WTC11 (cell line): ENCODE results near the gene TMEM151A. TPM values are rescaled to one million over a fixed set of nuclear protein-coding genes. Genes with fewer than 3 reads are reported as not detected.
"Not testable (repeated sequence)": the region's sequence is repeated elsewhere in the genome, so short reads cannot be mapped to it uniquely, and the experiment has no call there.

Experiments
- ATAC-seq: fragments of 200-7000 bp; cut with Tn5 transposase; 2 replicates; pipeline ENCODE4 v1.10.0; 2021; ENCODE audit warnings: mild to moderate bottlenecking, moderate library complexity
- CTCF ChIA-PET: fragments of 300-600 bp; sonication (Branson Sonifier 250); formaldehyde crosslinking; loops from one replicate; lab custom pipeline; 2021; ENCODE audit warnings: antibody characterized with exemption; lab: Charles Lee
- POLR2A ChIA-PET: fragments of 350-600 bp; sonication (Branson Sonifier 250); formaldehyde crosslinking; loops from one replicate; lab custom pipeline; 2021; ENCODE audit warnings: antibody characterized with exemption; lab: Charles Lee
- DNase-seq: peaks from one replicate; pipeline ENCODE4 v3.0.0; 2021; ENCODE audit warnings: low spot score
- H3K27ac Mint-ChIP-seq: 2 replicates; pipeline ENCODE4 v1.8.0; 2021; ENCODE audit warnings: mixed read lengths
- H3K27me3 Mint-ChIP-seq: 2 replicates; pipeline ENCODE4 v1.8.0; 2021; ENCODE audit warnings: low read depth, mild to moderate bottlenecking, moderate library complexity, mixed read lengths
- H3K36me3 Mint-ChIP-seq: 2 replicates; pipeline ENCODE4 v1.8.0; 2021; ENCODE audit warnings: mixed read lengths
- H3K4me1 Mint-ChIP-seq: 2 replicates; pipeline ENCODE4 v1.8.0; 2022; ENCODE audit warnings: mixed read lengths
- H3K4me3 Mint-ChIP-seq: 2 replicates; pipeline ENCODE4 v1.8.0; 2021; ENCODE audit warnings: mild to moderate bottlenecking, moderate library complexity, mixed read lengths
- H3K9me3 Mint-ChIP-seq: 2 replicates; pipeline ENCODE4 v1.8.0; 2021; ENCODE audit warnings: mixed read lengths
- GRHL2 ChIP-seq: fragments of 250-450 bp; sonication (Bioruptor Pico); IDR thresholded peaks from 2 replicates; pipeline ENCODE4 v1.8.0; 2022; ENCODE audit warnings: mild to moderate bottlenecking, moderate library complexity; ENCODE audit not compliant: insufficient replicate concordance, severe bottlenecking
- IRF1 ChIP-seq: sonication (generic); formaldehyde crosslinking; IDR thresholded peaks from 2 replicates; pipeline ENCODE4 v1.8.0; 2023; ENCODE audit warnings: missing genetic modification reagents
- JUN ChIP-seq: sonication (generic); formaldehyde crosslinking; IDR thresholded peaks from 2 replicates; pipeline ENCODE4 v1.8.0; 2023; ENCODE audit warnings: mild to moderate bottlenecking, missing genetic modification reagents
- MAX ChIP-seq: sonication (generic); formaldehyde crosslinking; IDR thresholded peaks from 2 replicates; pipeline ENCODE4 v1.8.0; 2022; ENCODE audit warnings: mild to moderate bottlenecking, missing genetic modification reagents
- MLX ChIP-seq: sonication (generic); formaldehyde crosslinking; IDR thresholded peaks from 2 replicates; pipeline ENCODE4 v1.8.1; 2023; ENCODE audit warnings: mild to moderate bottlenecking, missing genetic modification reagents, moderate library complexity
- PREB ChIP-seq: sonication (generic); formaldehyde crosslinking; IDR thresholded peaks from 2 replicates; pipeline ENCODE4 v1.8.1; 2022; ENCODE audit warnings: mild to moderate bottlenecking, missing genetic modification reagents, moderate library complexity, borderline replicate concordance
- SMAD4 ChIP-seq: sonication (generic); formaldehyde crosslinking; IDR thresholded peaks from 2 replicates; pipeline ENCODE4 v1.8.0; 2022; ENCODE audit warnings: mild to moderate bottlenecking, missing genetic modification reagents
- SOX15 ChIP-seq: fragments of 250-450 bp; sonication (Bioruptor Pico); IDR thresholded peaks from 2 replicates; pipeline ENCODE4 v1.9.0; 2021; ENCODE audit warnings: mild to moderate bottlenecking
- TEAD1 ChIP-seq: sonication (generic); formaldehyde crosslinking; IDR thresholded peaks from 2 replicates; pipeline ENCODE4 v1.8.0; 2022; ENCODE audit warnings: mild to moderate bottlenecking, missing genetic modification reagents
- TP53 ChIP-seq: sonication (generic); formaldehyde crosslinking; IDR thresholded peaks from 2 replicates; pipeline ENCODE4 v1.8.1; 2023; ENCODE audit warnings: mild to moderate bottlenecking, missing genetic modification reagents
- ZBTB21 ChIP-seq: sonication (generic); formaldehyde crosslinking; IDR thresholded peaks from 2 replicates; pipeline ENCODE4 v1.8.1; 2023; ENCODE audit warnings: mild to moderate bottlenecking, missing genetic modification reagents, borderline replicate concordance
- ZNF532 ChIP-seq: fragments of 250-450 bp; sonication (Bioruptor Pico); IDR thresholded peaks from 2 replicates; pipeline ENCODE4 v1.9.0; 2021; ENCODE audit warnings: mild to moderate bottlenecking, borderline replicate concordance
- total RNA-seq: library from RNA; stranded (reverse); gene quantifications from 3 replicates; pipeline ENCODE4 v1.2.3, GENCODE V29; 2021

Gene TMEM151A
- total RNA-seq, 1 experiment from 2014 or later: 2.2 TPM

GRCh38 chr11:66248903-66249302, 42.8 kb upstream of the TMEM151A start:
- Mint-ChIP-seq H3K4me3 (no peak overlapping the region), H3K9me3 (no peaks in the 10 kb centered on the region), H3K27me3 (no peaks in the 10 kb centered on the region; the same call in none of the 2 replicates), H3K27ac (no peak overlapping the region), H3K36me3 (no peaks in the 10 kb centered on the region), H3K4me1 (peaks cover 3% of the 10 kb centered on the region; the same call in 1 of the 2 replicates)
- TF ChIP-seq PREB (CRISPR knock-in tag) (no peak), JUN (CRISPR knock-in tag) (no peak), GRHL2 (no peak)
- POLR2A ChIA-PET: no interaction called here
- no peak for ATAC-seq
- CTCF ChIA-PET: no interaction called here
- no peak for DNase-seq

GRCh38 chr11:66251809-66252208, 39.9 kb upstream of the TMEM151A start:
- ChIA-PET CTCF (interaction anchor here (1.6 to 2.2 kb wide), 2 partner anchors 13 to 29 kb away, joined by 8 read pairs; no protein-coding TSS in a partner anchor), POLR2A (interaction anchor here (0.9 kb wide), 1 partner anchor 9 kb away, joined by 3 read pairs; no protein-coding TSS in a partner anchor)
- Mint-ChIP-seq H3K27me3 (peaks cover 3% of the 10 kb centered on the region), H3K4me1 (peaks cover 8% of the 10 kb centered on the region), H3K27ac (no peak overlapping the region), H3K4me3 (no peak overlapping the region), H3K36me3 (no peaks in the 10 kb centered on the region), H3K9me3 (no peaks in the 10 kb centered on the region)
- no peak for TF ChIP-seq ZNF532 (CRISPR knock-in tag)
- TF ChIP-seq ZBTB21 (CRISPR knock-in tag): no peak
- TF ChIP-seq SOX15 (CRISPR knock-in tag): no peak
- TF ChIP-seq MLX (CRISPR knock-in tag): no peak
- ATAC-seq (no peak), DNase-seq (no peak)

- DNase-seq, H3K4me1 Mint-ChIP-seq, H3K9me3 Mint-ChIP-seq, H3K27me3 Mint-ChIP-seq, H3K36me3 Mint-ChIP-seq, H3K4me3 Mint-ChIP-seq, ATAC-seq, CTCF ChIA-PET, H3K27ac Mint-ChIP-seq, POLR2A ChIA-PET: not testable (repeated sequence)
Observed at GRCh38 chr11:66253081-66253480, 38.6 kb upstream of the TMEM151A start.

GRCh38 chr11:66258473-66258893, 33.2 kb upstream of the TMEM151A start:
- ATAC-seq: no peak; the same call in 1 of the 2 replicates
- no peak overlapping the region for H3K27ac Mint-ChIP-seq
- TF ChIP-seq SMAD4 (CRISPR knock-in tag) (0 out of 2 replicates have a peak, but pooled peaks have one; percentile 41), MAX (CRISPR knock-in tag) (peak; percentile 14; the same call in 1 of the 2 replicates), ZBTB21 (CRISPR knock-in tag) (0 out of 2 replicates have a peak, but pooled peaks have one; percentile 23), TEAD1 (CRISPR knock-in tag) (0 out of 2 replicates have a peak, but pooled peaks have one; percentile 1), IRF1 (CRISPR knock-in tag) (no peak), TP53 (CRISPR knock-in tag) (no peak)
- TF ChIP-seq, all 79 proteins: peak for 4
- POLR2A ChIA-PET: no interaction called here
- Mint-ChIP-seq H3K9me3 (no peaks in the 10 kb centered on the region), H3K4me1 (peaks cover 15% of the 10 kb centered on the region), H3K27me3 (peaks cover 3% of the 10 kb centered on the region), H3K36me3 (peaks cover 32% of the 10 kb centered on the region), H3K4me3 (peak overlapping the region; percentile 88)
- CTCF ChIA-PET: interaction anchor here (0.6 to 1.2 kb wide), 6 partner anchors 22 to 213 kb away, joined by 3 to 11 read pairs (median 4); no protein-coding TSS in a partner anchor
- no peak for DNase-seq
